Caco-2 (cell line): Measurements from ENCODE around the gene EHF. TPM values are rescaled to one million over a fixed set of nuclear protein-coding genes. Genes with fewer than 3 reads are reported as not detected.

ENCODE experiments used
- Bru-seq: library from RNA; stranded (reverse); fragments of 400-500 nt; gene quantifications from one replicate; lab custom pipeline; 2021; lab: Mats Ljungman, UMichigan
- BruChase-seq, 2 experiments: library from RNA; stranded (reverse); fragments of 400-500 nt; gene quantifications; one replicate each; lab custom pipeline; 2021; lab: Mats Ljungman, UMichigan
- BruUV-seq: library from RNA; stranded (reverse); fragments of 400-500 nt; replicated peaks from 2 replicates; lab custom pipeline; 2021; lab: Mats Ljungman, UMichigan
- CTCF ChIA-PET: fragments of 300-600 bp; sonication (Branson Sonifier 250); formaldehyde crosslinking; loops from one replicate; lab custom pipeline; 2022; ENCODE audit warnings: antibody characterized with exemption; lab: Charles Lee
- POLR2A ChIA-PET: fragments of 300-600 bp; sonication (Branson Sonifier 250); formaldehyde crosslinking; loops from one replicate; lab custom pipeline; 2022; ENCODE audit warnings: antibody characterized with exemption; lab: Charles Lee
- DNase-seq, 2 experiments: peaks; one replicate each; pipeline versions ENCODE4 v3.0.0 to v3.0.0-alpha.2; 2020 to 2022
- H3K27me3 ChIP-seq: replicated peaks from 2 replicates; pipeline ENCODE4 v1.6.0; 2011; ENCODE audit warnings: low read length; ENCODE audit not compliant: control insufficient read depth, insufficient read depth
- H3K36me3 ChIP-seq: 2 replicates; pipeline ENCODE4 v1.5.1; 2011; ENCODE audit warnings: low read length; ENCODE audit not compliant: control insufficient read depth, insufficient read depth
- H3K4me1 ChIP-seq: fragments of 250-450 bp; sonication (Bioruptor Pico); 2 replicates; pipeline ENCODE4 v1.5.1; 2020; ENCODE audit warnings: mild to moderate bottlenecking
- H3K4me3 ChIP-seq: 2 replicates; pipeline ENCODE4 v1.5.1; 2011; ENCODE audit warnings: low read depth, mild to moderate bottlenecking, control low read depth, low read length
- H3K9me3 ChIP-seq: fragments of 250-450 bp; sonication (Bioruptor Pico); 2 replicates; pipeline ENCODE4 v1.5.1; 2020; ENCODE audit warnings: mild to moderate bottlenecking, moderate library complexity
- H3K27ac Mint-ChIP-seq: one replicate; pipeline ENCODE4 v1.8.0; 2022; ENCODE audit warnings: mixed read lengths; ENCODE audit not compliant: unreplicated experiment
- H3K27me3 Mint-ChIP-seq: one replicate; pipeline ENCODE4 v1.8.0; 2022; ENCODE audit warnings: mixed read lengths; ENCODE audit not compliant: insufficient read depth, unreplicated experiment
- H3K36me3 Mint-ChIP-seq: one replicate; pipeline ENCODE4 v1.8.0; 2022; ENCODE audit warnings: mild to moderate bottlenecking, mixed read lengths; ENCODE audit not compliant: insufficient read depth, unreplicated experiment
- H3K4me1 Mint-ChIP-seq: one replicate; pipeline ENCODE4 v1.8.0; 2022; ENCODE audit warnings: low read depth, mixed read lengths; ENCODE audit not compliant: unreplicated experiment
- H3K4me3 Mint-ChIP-seq: one replicate; pipeline ENCODE4 v1.8.0; 2022; ENCODE audit warnings: mild to moderate bottlenecking, moderate library complexity, mixed read lengths; ENCODE audit not compliant: unreplicated experiment
- H3K9me3 Mint-ChIP-seq: one replicate; pipeline ENCODE4 v1.8.0; 2022; ENCODE audit warnings: mixed read lengths; ENCODE audit not compliant: unreplicated experiment
- CTCF ChIP-seq, 2 experiments: fragments of 200-600 bp in 1 of 2; IDR thresholded peaks; 1 replicate in 1 of 2; 2 replicates in 1 of 2; pipeline versions ENCODE4 v1.5.1 to v1.8.0; 2011 to 2022; ENCODE audit warnings: antibody characterized with exemption in 1 of 2, control low read depth in 1 of 2, inconsistent platforms in 1 of 2, low read depth in 1 of 2, low read length in 1 of 2, mild to moderate bottlenecking in 1 of 2, moderate library complexity in 1 of 2; ENCODE audit not compliant: insufficient read depth in 1 of 2, severe bottlenecking in 1 of 2, unreplicated experiment in 1 of 2
- intact Hi-C: fragments of 100-400 bp; cut with micrococcal nuclease; formaldehyde crosslinking; loops from one replicate; pipeline ENCODE4 v1.10.0; 2022; ENCODE audit not compliant: unreplicated experiment
- long read RNA-seq: library from polyadenylated mRNA; stranded (forward); transcript quantifications from one replicate; pipeline ENCODE4 v2.0.0, GENCODE V29; 2022
- total RNA-seq: library from RNA; stranded (reverse); gene quantifications from 2 replicates; pipeline ENCODE4 v1.2.3, GENCODE V29; 2022

EHF gene
- total RNA-seq, result 0.11 and 0.21 TPM in 2 replicates
- Bru-seq, nascent RNA, result percentile 23 among the genes with signal in this experiment
- BruChase-seq, experiment 1, labeled RNA remaining after a 2-hour chase, result percentile 21 among the genes with signal in this experiment
- BruChase-seq, experiment 2, labeled RNA remaining after a 6-hour chase, result percentile 25 among the genes with signal in this experiment
- long read RNA-seq, result 0 reads

- Histone ChIP-seq H3K27me3 (no peaks in the 10 kb centered on the region), H3K4me1 (no peaks in the 10 kb centered on the region), H3K9me3 (no peaks in the 10 kb centered on the region), H3K36me3 (no peaks in the 10 kb centered on the region), H3K4me3 (no peak within 1 kb of the TSS)
- intact Hi-C loops, result no loop called here
- no peaks in the 10 kb centered on the region for H3K9me3 Mint-ChIP-seq
- DNase-seq, result no peak
- TF ChIP-seq CTCF (IDR thresholded peaks at IDR 0.05; ENCODE audit: insufficient read depth in 1 of 2, low read depth in 1 of 2, low read length in 1 of 2, severe bottlenecking in 1 of 2, unreplicated experiment in 1 of 2), result no peak
- no peak within 1 kb of the TSS for H3K27ac Mint-ChIP-seq
- H3K4me1 Mint-ChIP-seq, result peaks cover 8% of the 10 kb centered on the region
- H3K4me3 Mint-ChIP-seq, result no peak within 1 kb of the TSS
- CTCF ChIA-PET, result no interaction called here
- H3K36me3 Mint-ChIP-seq, result no peaks in the 10 kb centered on the region
- no TSS peak for BruUV-seq
- no peaks in the 10 kb centered on the region for H3K27me3 Mint-ChIP-seq
- POLR2A ChIA-PET, result no interaction called here
These were observed at the start of gene EHF for GRCh38 chr11:34620820-34621792. Gene EHF (plus strand): TSS chr11:34621093. CDS start chr11:34642631, 21,538 bp downstream.

- no peak overlapping the region for H3K4me3 Mint-ChIP-seq
- H3K4me1 Mint-ChIP-seq, result no peaks in the 10 kb centered on the region
- no peak overlapping the region for H3K27ac Mint-ChIP-seq
- Histone ChIP-seq H3K27me3 (no peaks in the 10 kb centered on the region), H3K4me1 (no peaks in the 10 kb centered on the region), H3K4me3 (no peak overlapping the region), H3K36me3 (no peaks in the 10 kb centered on the region), H3K9me3 (no peaks in the 10 kb centered on the region)
- H3K36me3 Mint-ChIP-seq, result no peaks in the 10 kb centered on the region
- CTCF ChIA-PET, result no interaction called here
- no peak for TF ChIP-seq CTCF (IDR thresholded peaks at IDR 0.05; ENCODE audit: insufficient read depth in 1 of 2, low read depth in 1 of 2, low read length in 1 of 2, severe bottlenecking in 1 of 2, unreplicated experiment in 1 of 2)
- no TSS peak for BruUV-seq
- POLR2A ChIA-PET, result no interaction called here
- peaks cover 21% of the 10 kb centered on the region for H3K27me3 Mint-ChIP-seq
- no peaks in the 10 kb centered on the region for H3K9me3 Mint-ChIP-seq
- intact Hi-C loops, result no loop called here
- no peak for DNase-seq
These were observed 47.4 kb upstream of the EHF start for GRCh38 chr11:34573537-34573936.

GRCh38 chr11:34575261-34575660, 45.6 kb upstream of the EHF start:
- BruUV-seq, result no TSS peak
- intact Hi-C loops, result no loop called here
- H3K36me3 ChIP-seq, result no peaks in the 10 kb centered on the region
- no peak overlapping the region for H3K27ac Mint-ChIP-seq
- H3K27me3 ChIP-seq, result no peaks in the 10 kb centered on the region
- POLR2A ChIA-PET, result no interaction called here
- no peaks in the 10 kb centered on the region for H3K4me1 Mint-ChIP-seq
- no peaks in the 10 kb centered on the region for H3K4me1 ChIP-seq
- H3K9me3 Mint-ChIP-seq, result no peaks in the 10 kb centered on the region
- no peak for TF ChIP-seq CTCF (IDR thresholded peaks at IDR 0.05; ENCODE audit: insufficient read depth in 1 of 2, low read depth in 1 of 2, low read length in 1 of 2, severe bottlenecking in 1 of 2, unreplicated experiment in 1 of 2)
- no peak overlapping the region for H3K4me3 ChIP-seq
- no peaks in the 10 kb centered on the region for H3K36me3 Mint-ChIP-seq
- peaks cover 27% of the 10 kb centered on the region for H3K27me3 Mint-ChIP-seq
- no peak for DNase-seq
- H3K9me3 ChIP-seq, result no peaks in the 10 kb centered on the region
- no peak overlapping the region for H3K4me3 Mint-ChIP-seq
- CTCF ChIA-PET, result no interaction called here
